GM23248 (cell line): ENCODE measurements around the gene FAM234A. TPM values are rescaled to one million over a fixed set of nuclear protein-coding genes. Genes with fewer than 3 reads are reported as not detected.

Source experiments
- DNase-seq: peaks from one replicate; pipeline ENCODE4 v3.0.0-alpha.2; 2015
- H2AFZ ChIP-seq: fragments of 200-600 bp; sonication (generic); 2 replicates; pipeline ENCODE4 v1.6.1; 2016; ENCODE audit warnings: antibody characterized with exemption
- H3F3A ChIP-seq: fragments of 200-600 bp; sonication (generic); 2 replicates; pipeline ENCODE4 v1.6.1; 2016; ENCODE audit warnings: mild to moderate bottlenecking, antibody characterized with exemption, mixed run types; ENCODE audit not compliant: insufficient read depth
- H3K27ac ChIP-seq: fragments of 200-600 bp; sonication (generic); 2 replicates; pipeline ENCODE4 v1.5.1; 2016; ENCODE audit warnings: mild to moderate bottlenecking
- H3K27me3 ChIP-seq: fragments of 200-600 bp; sonication (generic); replicated peaks from 2 replicates; pipeline ENCODE4 v1.6.1; 2016; ENCODE audit warnings: mild to moderate bottlenecking; ENCODE audit not compliant: insufficient read depth
- H3K36me3 ChIP-seq: fragments of 200-600 bp; sonication (generic); 2 replicates; pipeline ENCODE4 v1.6.1; 2016; ENCODE audit warnings: low read depth, mild to moderate bottlenecking
- H3K4me1 ChIP-seq: fragments of 200-600 bp; sonication (generic); 2 replicates; pipeline ENCODE4 v1.6.1; 2016; ENCODE audit warnings: mild to moderate bottlenecking; ENCODE audit not compliant: insufficient read depth
- H3K4me2 ChIP-seq: fragments of 200-600 bp; sonication (generic); one replicate; pipeline ENCODE4 v1.6.1; 2016; ENCODE audit warnings: mild to moderate bottlenecking; ENCODE audit not compliant: unreplicated experiment
- H3K4me3 ChIP-seq: fragments of 200-600 bp; sonication (generic); 2 replicates; pipeline ENCODE4 v1.5.1; 2016; ENCODE audit warnings: mild to moderate bottlenecking
- H3K79me2 ChIP-seq: fragments of 200-600 bp; sonication (generic); 2 replicates; pipeline ENCODE4 v1.6.1; 2016; ENCODE audit warnings: mild to moderate bottlenecking; ENCODE audit not compliant: insufficient read depth
- H3K9ac ChIP-seq: fragments of 200-600 bp; sonication (generic); 2 replicates; pipeline ENCODE4 v1.6.1; 2016; ENCODE audit warnings: mild to moderate bottlenecking
- H3K9me2 ChIP-seq: fragments of 200-600 bp; sonication (generic); 2 replicates; pipeline ENCODE4 v1.6.1; 2016; ENCODE audit warnings: mixed run types, mild to moderate bottlenecking, moderate library complexity; ENCODE audit not compliant: insufficient read depth
- H3K9me3 ChIP-seq: fragments of 200-600 bp; sonication (generic); one replicate; pipeline ENCODE4 v1.6.1; 2017; ENCODE audit warnings: low read depth
- H4K20me1 ChIP-seq: fragments of 200-600 bp; sonication (generic); 2 replicates; pipeline ENCODE4 v1.6.0; 2016; ENCODE audit not compliant: insufficient read depth
- EZH2 ChIP-seq: fragments of 200-600 bp; sonication (generic); IDR thresholded peaks from 2 replicates; pipeline ENCODE4 v1.6.1; 2018; ENCODE audit warnings: antibody characterized with exemption, mild to moderate bottlenecking; ENCODE audit not compliant: insufficient read depth, poor library complexity, severe bottlenecking
- EZH2phosphoT487 ChIP-seq: fragments of 200-600 bp; sonication (generic); IDR thresholded peaks from 2 replicates; pipeline ENCODE4 v1.6.1; 2018; ENCODE audit warnings: antibody characterized with exemption, moderate library complexity, mild to moderate bottlenecking, low read depth; ENCODE audit not compliant: insufficient read depth
- WGBS, 2 experiments: methylation state at CpG; one replicate each; pipeline ENCODE4 v1.1.6; 2015 to 2017; ENCODE audit warnings: low lambda C conversion rate in 2 of 2, low coverage in 1 of 2; ENCODE audit errors: missing lambda C conversion rate in 2 of 2; 5-methylcytosine and 5-hydroxymethylcytosine counted together
- in situ Hi-C: fragments of 300-500 bp; cut with MboI; formaldehyde crosslinking; loops from 2 replicates; pipeline ENCODE4 v1.15.0; 2020
- polyA plus RNA-seq: library from polyadenylated mRNA; unstranded; fragments of >200 nt; fragmentation: Nextera tagmentation; extraction: Ambion mirVana; gene quantifications from 2 replicates; pipeline ENCODE4 v1.2.1, GENCODE V29; 2016
- total RNA-seq: library from RNA; depleted of rRNA; stranded (reverse); fragments of >200 nt; shearing (Covaris generic); gene quantifications from 2 replicates; pipeline ENCODE4 v1.2.3, GENCODE V29; 2014

Gene FAM234A
- total and polyA plus RNA-seq, 2 experiments from 2014 or later = 113 to 165 TPM

GRCh38 chr16:268141-269053, 33.8 kb downstream of the FAM234A start:
- H3K27ac ChIP-seq = no peak overlapping the region
- no peak overlapping the region for H3K4me2 ChIP-seq
- no peak for DNase-seq
- 80 to 82% methylated on average over 40 of the region's 40 CpGs for WGBS, 2 experiments
- no peaks in the 10 kb centered on the region for H3K27me3 ChIP-seq
- no peak overlapping the region for H2AFZ ChIP-seq
- no peaks in the 10 kb centered on the region for H3K9me3 ChIP-seq
- H3K4me1 ChIP-seq = no peaks in the 10 kb centered on the region
- no peak for TF ChIP-seq EZH2
- TF ChIP-seq EZH2phosphoT487 = no peak
- H4K20me1 ChIP-seq = no peaks in the 10 kb centered on the region
- no peaks in the 10 kb centered on the region for H3K9me2 ChIP-seq
- no peaks in the 10 kb centered on the region for H3F3A ChIP-seq
- H3K4me3 ChIP-seq = no peak overlapping the region
- no peaks in the 10 kb centered on the region for H3K36me3 ChIP-seq
- no peak overlapping the region for H3K9ac ChIP-seq
- no peaks in the 10 kb centered on the region for H3K79me2 ChIP-seq
- in situ Hi-C loops = no loop called here

- H3F3A ChIP-seq = no peaks in the 10 kb centered on the region
- no peak overlapping the region for H3K4me2 ChIP-seq
- H4K20me1 ChIP-seq = no peaks in the 10 kb centered on the region
- H3K27ac ChIP-seq = no peak overlapping the region
- H2AFZ ChIP-seq = no peak overlapping the region
- H3K9me2 ChIP-seq = no peaks in the 10 kb centered on the region
- no peaks in the 10 kb centered on the region for H3K79me2 ChIP-seq
- 74 to 80% methylated on average over 20 to 23 of the region's 24 CpGs for WGBS, 2 experiments
- H3K4me3 ChIP-seq = no peak overlapping the region
- in situ Hi-C loops = no loop called here
- no peaks in the 10 kb centered on the region for H3K36me3 ChIP-seq
- DNase-seq = no peak
- H3K9me3 ChIP-seq = no peaks in the 10 kb centered on the region
- no peaks in the 10 kb centered on the region for H3K27me3 ChIP-seq
- H3K4me1 ChIP-seq = no peaks in the 10 kb centered on the region
- no peak for TF ChIP-seq EZH2
- no peak overlapping the region for H3K9ac ChIP-seq
Observed at GRCh38 chr16:269061-269796, 34.6 kb downstream of the FAM234A start.

- H3K4me1 ChIP-seq = no peaks in the 10 kb centered on the region
- H3F3A ChIP-seq = no peaks in the 10 kb centered on the region
- TF ChIP-seq EZH2phosphoT487 (no peak), EZH2 (no peak)
- no peaks in the 10 kb centered on the region for H3K27me3 ChIP-seq
- no peaks in the 10 kb centered on the region for H4K20me1 ChIP-seq
- H3K4me2 ChIP-seq = no peak overlapping the region
- in situ Hi-C loops = no loop called here
- DNase-seq = no peak
- no peak overlapping the region for H3K4me3 ChIP-seq
- WGBS, 2 experiments = 82 to 84% methylated on average over 29 to 30 of the region's 34 CpGs
- H3K9me2 ChIP-seq = no peaks in the 10 kb centered on the region
- H3K36me3 ChIP-seq = no peaks in the 10 kb centered on the region
- H3K9me3 ChIP-seq = no peaks in the 10 kb centered on the region
- no peaks in the 10 kb centered on the region for H3K79me2 ChIP-seq
- H2AFZ ChIP-seq = no peak overlapping the region
- no peak overlapping the region for H3K9ac ChIP-seq
- H3K27ac ChIP-seq = no peak overlapping the region
Observed at GRCh38 chr16:270381-271255, 36.0 kb downstream of the FAM234A start.
